CD4-positive, alpha-beta T cell treated with Interleukin-6 for 4 hours (primary cell): Measurements from ENCODE around the gene AREL1.

Experiments
- DNase-seq: peaks from one replicate; pipeline ENCODE4 v3.0.0-alpha.2; 2020; ENCODE audit warnings: mixed read lengths

The AREL1 gene

DNA sequence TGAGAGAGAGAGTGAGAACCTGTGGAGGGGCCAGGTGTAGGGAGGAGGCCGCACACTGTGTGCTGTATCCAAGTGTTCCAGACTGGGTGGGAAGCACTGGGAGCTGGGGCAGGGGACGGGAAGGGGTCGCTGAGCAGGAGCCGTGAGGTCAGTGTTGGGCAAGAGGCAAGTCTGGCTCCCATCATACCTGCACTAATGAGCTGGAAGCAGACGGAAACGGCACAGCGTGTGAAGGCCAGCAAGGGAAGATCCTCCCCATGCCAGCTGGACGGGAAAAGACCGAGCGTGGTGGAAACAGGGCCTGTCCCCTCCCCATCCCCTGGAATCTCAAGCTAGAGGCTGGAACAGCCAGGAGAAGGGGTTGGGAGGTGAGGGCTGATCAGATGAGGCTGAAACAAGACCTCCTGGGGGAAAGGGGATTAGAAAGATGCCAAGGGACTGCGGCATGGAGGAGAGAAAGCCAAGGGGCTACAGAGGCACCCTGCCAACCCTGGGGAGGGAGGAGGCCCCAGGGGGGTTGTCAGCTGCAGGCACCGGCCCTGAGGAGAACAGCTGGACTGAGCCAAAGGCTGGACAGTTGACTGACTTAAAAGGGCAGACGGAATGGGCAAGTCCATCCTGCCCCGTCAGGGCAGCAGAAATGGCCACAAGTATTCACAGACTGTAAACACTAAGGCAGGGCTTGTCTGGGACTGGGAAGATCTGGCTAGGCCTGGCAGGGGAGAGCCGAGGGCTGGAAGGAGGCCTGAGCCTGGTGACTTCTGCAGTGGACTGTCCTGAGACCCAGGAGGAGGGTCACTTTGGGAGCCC is 81.8 kb downstream of the AREL1 start:
- DNase-seq, result no peak

DNA sequence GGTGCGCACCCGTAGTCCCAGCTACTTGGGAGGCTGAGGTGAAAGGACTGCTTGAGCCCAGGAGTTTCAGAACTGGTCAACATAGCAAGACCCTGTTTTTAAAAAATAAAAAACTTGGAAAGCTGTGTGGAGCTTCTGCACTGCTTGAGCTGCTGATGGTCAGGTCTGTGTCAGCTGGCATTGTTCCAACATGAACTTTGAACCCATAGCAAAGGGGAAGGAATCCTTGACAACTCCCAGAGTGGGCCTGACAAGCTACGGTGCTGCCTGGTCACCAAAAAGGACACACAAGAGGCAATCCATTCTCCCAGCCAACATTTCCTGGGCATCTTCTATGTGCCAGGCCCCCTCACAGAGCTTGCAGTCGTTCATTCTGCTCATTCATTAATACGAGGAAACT is 84.5 kb downstream of the AREL1 start:
- no peak for DNase-seq

DNA sequence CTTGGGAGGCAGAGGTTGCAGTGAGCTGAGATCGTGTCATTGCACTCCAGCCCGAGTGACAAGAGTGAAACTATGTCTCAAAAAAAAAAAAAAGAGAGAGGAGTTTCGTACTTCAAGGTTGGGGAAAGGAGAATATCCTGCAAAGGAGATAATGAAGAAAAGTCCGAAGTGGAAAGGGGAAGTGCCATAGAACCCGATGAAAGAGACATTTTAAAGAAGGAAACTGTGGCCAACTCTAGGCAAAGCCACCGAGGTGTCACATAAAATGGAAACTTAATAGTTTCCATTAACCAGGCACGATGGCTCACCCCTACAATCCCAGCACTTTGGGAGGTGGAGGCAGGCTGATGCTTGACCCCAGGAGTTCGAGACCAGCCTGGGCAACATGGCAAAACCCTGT is 85.8 kb downstream of the AREL1 start:
- DNase-seq, result no peak

DNA sequence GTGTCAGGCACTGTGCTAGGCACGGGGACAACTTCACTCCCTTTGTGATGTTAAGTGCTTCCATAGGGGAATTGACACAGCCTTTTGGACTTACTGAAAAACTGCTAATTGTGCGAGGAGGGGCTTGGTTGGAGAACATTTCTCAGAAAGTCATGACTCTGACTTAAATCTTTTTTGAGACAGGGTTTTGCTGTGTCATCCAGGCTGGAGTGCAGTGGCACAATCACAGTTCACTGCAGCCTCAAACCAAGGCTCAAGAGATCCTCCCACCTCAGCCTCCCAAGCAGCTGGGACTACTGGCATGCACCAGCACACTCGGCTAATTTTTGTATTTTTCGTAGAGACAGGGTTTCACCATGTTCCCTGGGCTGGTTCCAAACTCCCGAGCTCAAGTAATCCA is 90.6 kb downstream of the AREL1 start:
- no peak for DNase-seq

DNA sequence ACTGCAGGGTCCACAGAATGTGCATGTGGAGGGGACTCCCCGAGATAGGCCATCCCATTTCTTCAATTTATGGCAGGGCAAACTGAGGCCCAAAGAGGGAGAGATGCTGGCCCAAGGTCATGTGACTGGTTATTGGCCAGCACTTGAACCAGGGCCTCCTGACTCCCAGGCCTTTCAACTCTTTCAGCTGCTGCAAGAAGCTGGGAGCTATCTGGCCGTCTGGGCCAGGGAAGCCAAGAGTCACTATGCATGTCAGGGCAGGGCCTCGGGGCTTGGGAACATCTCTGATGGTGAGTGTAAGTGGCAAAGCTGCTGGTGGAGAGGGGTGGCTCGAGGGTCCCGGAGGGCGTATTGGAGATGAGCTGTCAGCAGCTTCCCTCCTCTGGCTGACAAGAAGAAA is 91.3 kb downstream of the AREL1 start:
- DNase-seq, result no peak

DNA sequence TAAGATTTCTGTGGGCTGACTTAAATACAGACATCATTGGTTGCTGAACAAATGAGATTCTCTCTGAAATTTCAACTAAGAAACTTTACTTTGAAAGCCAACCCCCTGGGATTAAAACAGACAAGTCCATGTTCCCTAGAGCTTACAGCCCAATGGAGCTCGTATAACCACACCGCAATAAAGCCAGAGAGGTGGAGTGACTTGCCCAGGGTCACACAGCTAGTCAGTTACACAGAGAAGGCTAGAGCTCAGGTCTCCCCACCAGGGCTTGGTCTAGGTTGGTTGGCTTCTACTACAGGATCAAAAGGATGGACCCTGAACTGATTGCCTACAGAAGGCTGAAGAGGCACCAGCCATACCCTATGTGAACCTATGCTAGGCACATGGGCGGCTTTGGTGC is 92.0 kb downstream of the AREL1 start:
- DNase-seq, result no peak

DNA sequence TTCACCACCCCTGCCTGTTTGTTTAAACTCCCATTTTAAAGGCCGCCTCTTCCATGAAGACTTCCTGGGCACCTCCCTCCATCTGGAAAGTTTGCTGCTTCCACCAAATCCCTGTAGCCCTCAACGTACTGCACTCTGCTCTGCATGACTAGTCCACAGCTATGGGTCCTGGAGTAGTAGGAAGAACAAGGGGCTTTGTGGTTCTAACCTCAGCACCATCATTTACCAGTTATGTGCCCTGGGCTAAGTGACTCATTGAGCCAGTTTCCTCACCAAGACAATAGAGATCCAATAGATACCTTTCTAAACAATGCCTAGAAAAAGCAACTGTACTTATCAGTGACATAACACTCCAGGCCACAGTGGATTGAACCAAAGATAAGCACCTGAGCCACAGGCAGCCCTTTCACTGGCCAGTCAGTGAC is 92.4 kb downstream of the AREL1 start:
- DNase-seq, result peak; percentile 41

DNA sequence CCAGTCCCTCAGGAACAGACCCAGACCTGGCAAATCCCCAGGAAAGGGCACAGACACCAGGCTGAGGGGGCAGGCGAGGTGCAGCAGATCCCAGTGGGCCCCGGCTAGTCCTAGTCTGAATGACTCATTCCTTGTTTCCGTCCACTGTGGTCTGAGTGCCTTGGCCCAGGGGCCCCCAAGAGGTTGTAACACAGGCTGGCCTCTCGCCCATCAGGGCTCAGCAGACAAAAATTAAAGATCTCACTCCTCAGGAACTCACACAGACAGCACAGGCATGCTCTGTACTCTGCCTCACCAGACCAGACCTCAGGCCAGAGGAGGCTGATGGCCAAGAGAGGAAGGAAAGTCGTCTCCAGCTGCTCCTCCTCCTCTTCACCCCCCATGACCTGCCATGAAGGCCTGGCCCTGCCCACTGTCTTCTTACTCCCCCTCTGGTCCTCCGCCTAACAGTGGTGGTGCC is 93.2 kb downstream of the AREL1 start:
- no peak for DNase-seq

DNA sequence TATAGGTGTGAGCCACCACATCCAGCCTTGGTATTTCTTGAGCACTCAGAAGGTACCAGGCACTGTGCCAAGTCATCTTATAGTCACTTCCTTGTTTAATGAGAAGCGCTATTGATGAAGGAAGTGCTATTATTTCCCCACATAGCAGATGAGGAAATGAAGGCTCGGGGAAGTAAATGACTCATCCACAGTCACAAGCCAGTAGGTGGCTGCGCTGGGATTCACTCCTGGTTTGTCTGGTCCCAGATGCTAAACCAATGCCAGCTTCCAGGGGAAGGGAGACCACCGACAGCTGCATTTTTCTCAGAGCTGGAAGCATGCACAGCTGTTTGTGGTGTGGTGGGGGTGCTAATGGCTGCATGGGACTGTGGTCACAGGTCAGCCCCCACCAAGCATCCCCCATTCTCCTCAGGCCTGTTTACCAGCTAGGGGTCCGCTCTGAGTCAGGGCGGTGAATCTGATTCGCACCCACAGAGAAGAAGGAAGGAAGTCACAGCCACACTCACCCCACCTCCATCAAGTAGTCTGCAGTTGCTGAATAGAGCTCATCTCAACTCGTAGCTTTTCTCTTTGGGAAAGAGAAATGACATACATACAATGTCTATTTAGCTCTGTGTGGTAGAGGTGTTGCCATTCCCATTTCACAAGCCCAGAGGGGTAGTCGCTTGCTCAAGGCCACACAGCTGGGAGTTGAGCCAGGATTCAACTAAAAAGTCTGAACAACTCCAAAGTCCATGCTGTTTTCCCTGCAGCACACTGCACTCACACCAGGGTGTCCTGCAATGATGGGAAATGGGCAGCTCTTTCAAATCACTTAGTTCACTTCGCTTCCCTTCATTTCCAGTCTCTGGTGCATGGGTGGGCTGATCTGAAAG is 94.6 kb downstream of the AREL1 start:
- DNase-seq, result peak; percentile 88

DNA sequence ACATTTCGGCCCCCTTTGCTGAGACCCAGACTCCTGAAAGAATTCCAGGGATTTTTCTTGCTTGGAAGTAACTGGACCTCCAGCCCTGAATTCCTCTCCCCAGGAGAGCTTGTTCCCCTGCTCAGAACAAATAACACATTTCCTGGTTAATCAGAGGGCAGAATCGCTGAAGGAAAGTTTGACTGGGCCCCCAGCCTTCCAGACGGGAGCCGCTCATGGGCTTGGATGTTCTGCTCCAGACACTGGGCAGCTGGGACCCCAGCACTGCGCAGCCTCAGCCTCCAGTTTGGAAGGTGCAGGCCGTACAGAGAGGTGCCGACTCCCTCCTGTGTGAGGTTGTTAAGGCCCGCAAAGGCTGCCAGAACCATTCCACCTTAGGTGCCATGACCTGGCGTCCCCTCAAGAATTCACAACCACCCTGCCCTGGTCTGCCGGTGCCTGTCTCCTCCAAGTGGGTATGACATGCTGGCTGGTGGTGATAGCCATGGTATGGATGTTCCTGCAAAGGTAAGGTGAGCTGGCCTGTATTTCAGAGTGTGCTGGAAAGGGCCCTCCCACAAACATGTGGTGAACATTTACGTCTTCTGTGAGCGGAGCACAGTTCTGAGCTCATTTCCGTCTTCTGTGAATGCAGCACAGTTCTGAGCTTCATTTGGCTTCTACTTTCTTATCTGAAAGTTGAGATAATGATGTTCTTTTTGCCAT is 95.7 kb downstream of the AREL1 start:
- no peak for DNase-seq

DNA sequence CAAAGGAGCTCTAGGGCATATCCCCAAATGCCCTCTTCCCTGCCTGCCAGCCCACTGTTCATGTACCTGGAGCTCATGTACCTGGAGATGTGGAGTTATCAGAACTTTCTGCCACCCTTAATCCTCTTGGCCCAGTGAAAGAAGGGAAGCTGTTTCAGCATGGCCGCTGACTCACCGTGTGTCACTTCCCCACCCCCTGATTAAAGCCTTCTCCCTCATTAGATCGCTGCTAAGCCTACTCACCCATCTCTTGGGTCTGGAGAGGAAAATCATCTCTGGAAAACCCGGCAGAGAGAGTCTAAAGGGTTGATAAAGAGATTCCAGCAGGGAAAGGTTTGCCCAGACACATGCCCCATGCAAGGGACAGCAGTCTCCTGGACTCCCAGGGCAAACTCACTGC is 96.4 kb downstream of the AREL1 start:
- DNase-seq, result peak; percentile 15

DNA sequence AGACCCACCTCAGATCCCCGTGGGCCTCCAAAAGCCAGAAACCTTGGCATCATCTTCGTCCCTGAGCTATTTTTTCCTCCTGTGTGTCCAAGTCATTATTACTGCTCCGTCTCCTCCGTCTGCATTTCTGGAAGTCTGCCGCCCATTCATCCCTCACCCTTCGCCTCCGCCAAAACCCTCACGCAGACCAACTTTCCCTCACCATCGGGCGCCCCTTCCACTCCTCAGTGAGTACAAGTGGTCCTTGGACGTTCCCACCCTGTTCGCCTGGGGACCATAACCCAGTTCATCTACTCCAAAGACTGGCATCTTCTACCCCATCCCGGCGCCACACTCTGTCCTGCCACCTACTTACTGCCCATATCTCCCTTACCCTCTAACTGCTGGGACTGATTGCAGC is 97.1 kb downstream of the AREL1 start:
- no peak for DNase-seq

DNA sequence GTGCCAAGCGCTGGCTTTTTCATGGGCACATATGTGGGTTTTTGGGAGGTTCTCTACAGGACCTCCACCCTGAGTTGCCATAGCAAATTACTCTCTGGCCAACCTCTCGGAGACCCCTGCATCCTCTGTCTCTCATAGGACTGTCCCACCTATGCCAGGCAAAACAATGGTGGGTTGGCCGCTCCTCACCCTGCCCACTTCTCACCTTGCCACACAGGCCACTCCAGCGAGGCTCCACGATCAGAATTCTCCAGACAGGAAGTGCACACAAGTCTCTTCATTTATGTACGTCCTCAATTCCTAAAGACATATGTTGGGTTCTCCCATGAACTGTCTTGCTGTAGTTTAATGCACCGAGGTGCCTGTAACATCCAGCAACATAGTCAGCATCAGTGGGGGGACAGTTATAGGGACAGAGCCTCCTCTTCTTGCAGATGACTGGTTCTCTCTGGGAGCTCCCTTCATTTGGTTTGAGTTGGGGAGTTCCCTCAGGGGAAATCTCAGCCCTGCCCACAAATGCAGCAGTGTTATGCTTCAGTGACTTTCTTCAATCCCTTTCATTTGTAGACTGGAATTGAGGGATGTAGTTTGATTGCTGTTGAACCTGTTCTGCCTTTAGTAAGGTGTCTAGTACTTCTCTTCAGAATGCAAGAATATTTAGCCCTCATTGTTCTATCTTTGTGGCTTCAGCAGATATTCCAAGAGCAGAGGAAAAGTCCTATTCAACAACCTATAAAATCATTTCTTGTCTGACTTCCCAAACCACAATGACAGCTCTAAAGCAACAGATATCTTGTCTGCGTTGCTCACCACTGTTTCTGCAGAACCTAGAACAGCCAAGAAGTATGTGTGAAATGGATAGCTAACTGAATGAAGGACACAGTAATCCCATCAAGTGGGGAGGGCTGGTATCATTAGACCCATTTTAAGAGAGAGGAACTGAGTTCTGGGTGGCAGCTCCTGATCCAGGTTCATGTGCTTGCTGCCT is 98.1 kb downstream of the AREL1 start:
- no peak for DNase-seq

DNA sequence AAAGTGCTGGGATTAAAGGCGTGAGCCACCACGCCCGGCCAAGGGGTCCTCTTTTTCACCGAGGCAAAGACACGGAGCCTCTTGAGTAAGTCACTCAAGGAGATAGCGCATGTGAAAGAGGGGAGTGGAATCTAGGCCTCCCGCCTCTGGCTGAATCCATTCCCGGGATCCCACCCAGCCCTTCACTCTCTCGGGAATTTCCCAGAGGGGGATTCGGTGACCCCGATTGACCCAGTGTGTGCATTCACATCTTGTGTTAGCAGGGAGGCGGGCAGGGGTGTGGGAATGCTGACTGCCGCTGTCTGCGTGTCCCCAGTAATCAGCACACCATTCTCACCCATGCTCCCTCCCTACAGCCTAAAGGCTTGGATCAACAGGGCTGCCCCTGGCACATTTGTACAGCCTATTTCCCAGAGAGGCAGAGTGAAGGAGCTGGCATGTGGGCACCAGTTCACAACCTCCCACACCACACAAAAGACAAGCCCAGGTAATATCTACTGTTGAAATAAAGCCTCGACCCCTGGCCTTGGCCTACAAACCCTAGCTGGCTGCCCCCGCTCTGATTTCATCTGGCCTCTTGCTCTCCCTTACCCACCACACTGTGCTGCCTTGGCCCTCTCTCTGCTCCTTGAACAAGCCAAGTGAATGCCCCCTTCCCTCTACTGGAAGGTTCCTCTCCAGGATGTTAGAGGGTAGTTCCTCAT is 99.5 kb downstream of the AREL1 start:
- DNase-seq, result no peak

DNA sequence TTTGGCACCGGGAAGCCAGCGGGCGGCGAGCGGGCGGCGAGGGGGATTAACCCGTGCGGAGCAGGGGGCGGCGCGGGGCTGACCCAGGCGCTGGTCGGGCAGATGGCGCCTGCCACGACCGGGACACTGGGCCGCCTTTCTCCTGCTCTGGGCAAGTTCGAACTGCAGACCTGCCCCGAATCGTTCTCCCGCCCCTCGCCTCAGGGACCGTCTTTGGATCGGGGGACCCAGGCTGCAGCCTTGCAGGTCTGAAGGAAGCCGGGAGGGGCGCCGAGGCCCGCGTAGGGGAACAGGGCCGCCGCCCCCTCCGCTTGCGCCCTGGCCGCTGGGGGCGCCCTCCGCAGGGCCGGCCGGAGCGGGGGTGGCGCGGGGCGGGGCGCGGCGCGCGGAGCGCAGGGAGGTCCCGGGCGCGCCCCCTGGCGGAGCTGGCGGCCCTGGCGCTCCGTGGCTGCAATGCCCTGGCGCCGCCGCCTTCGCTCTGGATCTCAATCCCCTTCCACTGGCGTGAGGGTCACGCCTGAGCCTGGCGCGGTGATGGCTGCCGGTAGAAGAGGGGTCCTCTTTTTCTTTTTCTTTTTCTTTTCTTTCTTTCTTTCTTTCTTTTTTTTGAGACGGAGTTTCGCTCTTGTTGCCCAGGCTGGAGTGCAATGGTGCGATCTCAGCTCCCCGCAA is 100.4 kb downstream of the AREL1 start:
- peak; percentile 86 for DNase-seq

DNA sequence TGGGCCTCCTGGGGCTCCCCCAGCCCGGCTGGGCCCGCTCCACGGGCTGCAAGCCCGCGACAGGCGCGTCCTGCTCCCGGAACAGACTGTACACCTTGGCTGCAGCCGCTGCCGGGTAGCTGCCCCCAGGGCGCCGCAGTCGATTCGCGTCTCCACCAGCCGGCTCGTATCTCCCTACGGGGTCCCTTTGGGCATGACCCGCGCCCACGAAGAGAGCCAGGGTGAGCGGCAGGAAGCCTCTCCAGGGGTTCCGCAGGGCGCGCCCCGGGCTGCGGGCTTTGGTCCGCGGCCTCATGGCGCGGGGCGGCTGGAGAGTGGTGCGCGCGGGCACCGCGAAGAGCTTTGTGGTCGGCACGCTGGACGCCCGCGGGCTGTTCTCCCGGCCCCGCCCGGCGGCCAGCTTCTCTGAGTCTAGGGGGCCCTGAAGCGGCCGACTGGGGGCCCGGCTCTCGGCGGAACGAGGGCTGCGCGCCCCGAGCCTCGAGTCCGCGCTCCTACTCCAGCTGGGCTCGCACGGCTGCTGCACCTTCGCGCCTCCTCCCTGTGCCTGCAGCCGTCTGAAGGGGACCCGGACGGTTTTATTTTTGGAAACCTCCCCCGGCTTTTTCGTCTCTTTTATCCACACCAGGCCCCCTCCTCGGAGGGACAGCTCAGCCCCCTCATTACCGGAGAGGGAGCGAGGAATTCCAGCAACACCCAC is 101.1 kb downstream of the AREL1 start, which contains the start of gene LTBP2:
Gene LTBP2, minus strand, starts transcription at position 588 of the 700 bp plus-strand sequence. Its CDS starts 293 bp downstream, at position 295.
- DNase-seq, result peak; percentile 36
